HL-60 (cell line): ENCODE results near the gene NACC2.

Source experiments
- CTCF ChIP-seq: IDR thresholded peaks from one replicate; pipeline ENCODE4 v1.5.1; 2011; ENCODE audit warnings: low read length, control low read depth, inconsistent platforms; ENCODE audit not compliant: insufficient read depth
- GABPA ChIP-seq: IDR thresholded peaks from 2 replicates; pipeline ENCODE4 v1.6.1; 2012; ENCODE audit warnings: low read depth
- POLR2AphosphoS5 ChIP-seq: IDR thresholded peaks from 2 replicates; pipeline ENCODE4 v1.6.1; 2012; ENCODE audit warnings: low read depth
- REST ChIP-seq: IDR thresholded peaks from 2 replicates; pipeline ENCODE4 v1.6.1; 2012; ENCODE audit warnings: low read depth; ENCODE audit not compliant: insufficient replicate concordance
- SPI1 ChIP-seq: IDR thresholded peaks from 2 replicates; pipeline ENCODE4 v1.6.1; 2012; ENCODE audit warnings: low read depth, mild to moderate bottlenecking, borderline replicate concordance

- no peak for TF ChIP-seq CTCF
- TF ChIP-seq POLR2AphosphoS5 = no peak
- TF ChIP-seq REST = peak; percentile 97
- no peak for TF ChIP-seq GABPA
- no peak for TF ChIP-seq SPI1
Observed at GRCh38 chr9:135971892-135972291, 123.2 kb downstream of the NACC2 start.
